ENCODE measurements around the gene HIVEP1. TPM values are rescaled to one million over a fixed set of nuclear protein-coding genes. Genes with fewer than 3 reads are reported as not detected.

The HIVEP1 gene
- total and polyA plus RNA-seq, 2 of the 13 experiments (the other 11 are each of a cell fraction or from before 2014, with no cell fraction given), result 7.4 to 9.9 TPM

DNA sequence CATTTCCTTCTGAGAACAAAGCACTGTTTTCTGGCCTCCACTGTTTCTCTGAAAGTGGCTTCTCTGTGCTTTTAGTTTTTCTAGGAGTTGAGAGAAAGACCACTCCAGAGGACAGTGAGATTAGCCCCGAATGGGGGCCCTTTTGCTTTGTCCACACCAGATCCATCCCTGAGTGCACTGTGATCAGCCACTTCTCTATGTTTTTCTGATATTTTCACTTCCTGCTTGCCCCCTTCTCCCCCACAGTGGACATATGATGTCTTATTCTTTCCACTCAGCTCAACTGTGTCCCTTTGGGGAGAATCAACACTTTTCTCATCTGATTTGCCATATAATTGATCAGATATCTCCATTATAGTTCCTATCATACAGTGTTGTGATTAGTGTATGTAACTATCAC is 35.6 kb upstream of the HIVEP1 start:
- DNase-seq (ENCODE audit: low spot score), result no peak
- no peak overlapping the region for H3K9ac ChIP-seq (ENCODE audit: insufficient read depth, low read depth, low read length)
- no peaks in the 10 kb centered on the region for H3K36me3 ChIP-seq (replicated peaks in 1 of 2; ENCODE audit: control insufficient read depth in 1 of 2, insufficient read depth in 2 of 2, low read length in 2 of 2)
- no peaks in the 10 kb centered on the region for H3K27me3 ChIP-seq (ENCODE audit: control insufficient read depth in 1 of 2, insufficient read depth in 2 of 2, low read length in 2 of 2)
- no peak for ATAC-seq
- no peak overlapping the region for H3K4me3 ChIP-seq (replicated peaks in 1 of 3; ENCODE audit: insufficient read depth in 1 of 3, low read depth in 2 of 3, low read length in 3 of 3)
- no peak overlapping the region for H3K4me2 ChIP-seq (ENCODE audit: low read depth, low read length)
- BruUV-seq (replicated peaks), result no TSS peak
- POLR2A ChIA-PET, result no interaction called here
- H2AFZ ChIP-seq (ENCODE audit: low read length), result no peak overlapping the region
- no peaks in the 10 kb centered on the region for H3K9me3 ChIP-seq (ENCODE audit: low read length)
- intact Hi-C loops (cut with micrococcal nuclease; ENCODE audit: unreplicated experiment) (no loop called here), in situ Hi-C loops (cut with HindIII; ENCODE audit: extremely low pct_ligation_motif_present, low pct_unique_long_range_greater_than_20kb) (no loop called here)
- WGBS (ENCODE audit: low lambda C conversion rate), result 0% methylated on average over 1 of the region's 1 CpG
- no peaks in the 10 kb centered on the region for H4K20me1 ChIP-seq (ENCODE audit: insufficient read depth, low read length)
- CTCF ChIA-PET (ENCODE audit: low intra/inter-chr PET ratio, low total read pairs), result no interaction called here
- no peaks in the 10 kb centered on the region for H3K79me2 ChIP-seq (ENCODE audit: insufficient read depth, low read length)
- H3K27ac ChIP-seq (ENCODE audit: extremely low read length, insufficient read depth, low read length), result no peak overlapping the region
- no peaks in the 10 kb centered on the region for H3K4me1 ChIP-seq (ENCODE audit: insufficient read depth, low read length)
- FAIRE-seq, result no peak
- TF ChIP-seq FOSL1 (CRISPR knock-in tag; IDR thresholded peaks at IDR 0.05; ENCODE audit: borderline replicate concordance), result no peak
- no peak for TF ChIP-seq FOSL2 (CRISPR knock-in tag; IDR thresholded peaks at IDR 0.05)
- no peak for TF ChIP-seq POLR2A (IDR thresholded peaks at IDR 0.05; ENCODE audit: insufficient read depth in 1 of 2, low read depth in 2 of 2, low read length in 2 of 2)
- no peak for TF ChIP-seq ZNF432 (CRISPR knock-in tag; IDR thresholded peaks at IDR 0.05; ENCODE audit: borderline replicate concordance)
- TF ChIP-seq ZNF468 (CRISPR knock-in tag; IDR thresholded peaks at IDR 0.05), result no peak
- no peak for TF ChIP-seq FOXC1 (CRISPR knock-in tag; IDR thresholded peaks at IDR 0.05; ENCODE audit: borderline replicate concordance)
- TF ChIP-seq IKZF1 (IDR thresholded peaks at IDR 0.05), result no peak
- TF ChIP-seq, protein P1, sequence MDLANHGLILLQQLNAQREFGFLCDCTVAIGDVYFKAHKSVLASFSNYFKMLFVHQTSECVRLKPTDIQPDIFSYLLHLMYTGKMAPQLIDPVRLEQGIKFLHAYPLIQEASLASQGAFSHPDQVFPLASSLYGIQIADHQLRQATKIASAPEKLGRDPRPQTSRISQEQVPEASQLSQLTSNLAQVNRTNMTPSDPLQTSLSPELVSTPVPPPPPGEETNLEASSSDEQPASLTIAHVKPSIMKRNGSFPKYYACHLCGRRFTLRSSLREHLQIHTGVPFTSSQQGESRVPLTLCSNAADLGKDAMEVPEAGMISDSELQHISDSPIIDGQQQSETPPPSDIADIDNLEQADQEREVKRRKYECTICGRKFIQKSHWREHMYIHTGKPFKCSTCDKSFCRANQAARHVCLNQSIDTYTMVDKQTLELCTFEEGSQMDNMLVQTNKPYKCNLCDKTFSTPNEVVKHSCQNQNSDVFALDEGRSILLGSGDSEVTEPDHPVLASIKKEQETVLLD (CRISPR knock-in tag; IDR thresholded peaks at IDR 0.05; ENCODE audit: low read depth), result no peak
- no peak for TF ChIP-seq RXRA (CRISPR knock-in tag; IDR thresholded peaks at IDR 0.05)
- no peak for TF ChIP-seq DPF2 (CRISPR knock-in tag; IDR thresholded peaks at IDR 0.05; ENCODE audit: borderline replicate concordance, low read depth)
- TF ChIP-seq, protein P2, sequence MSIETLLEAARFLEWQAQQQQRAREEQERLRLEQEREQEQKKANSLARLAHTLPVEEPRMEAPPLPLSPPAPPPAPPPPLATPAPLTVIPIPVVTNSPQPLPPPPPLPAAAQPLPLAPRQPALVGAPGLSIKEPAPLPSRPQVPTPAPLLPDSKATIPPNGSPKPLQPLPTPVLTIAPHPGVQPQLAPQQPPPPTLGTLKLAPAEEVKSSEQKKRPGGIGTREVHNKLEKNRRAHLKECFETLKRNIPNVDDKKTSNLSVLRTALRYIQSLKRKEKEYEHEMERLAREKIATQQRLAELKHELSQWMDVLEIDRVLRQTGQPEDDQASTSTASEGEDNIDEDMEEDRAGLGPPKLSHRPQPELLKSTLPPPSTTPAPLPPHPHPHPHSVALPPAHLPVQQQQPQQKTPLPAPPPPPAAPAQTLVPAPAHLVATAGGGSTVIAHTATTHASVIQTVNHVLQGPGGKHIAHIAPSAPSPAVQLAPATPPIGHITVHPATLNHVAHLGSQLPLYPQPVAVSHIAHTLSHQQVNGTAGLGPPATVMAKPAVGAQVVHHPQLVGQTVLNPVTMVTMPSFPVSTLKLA (IDR thresholded peaks at IDR 0.05), result no peak
- no peak for TF ChIP-seq AGO1 (IDR thresholded peaks at IDR 0.05; ENCODE audit: low read depth, low read length, poor library complexity, severe bottlenecking)

All from HepG2 (cell line).